ENCODE data around the gene PRKAR1B.
A peak's percentile ranks its signal among the peaks of the same experiment; 100 is the strongest.
"Not testable (repeated sequence)": the region's sequence is repeated elsewhere in the genome, so short reads cannot be mapped to it uniquely, and the experiment has no call there.

PRKAR1B gene

DNA sequence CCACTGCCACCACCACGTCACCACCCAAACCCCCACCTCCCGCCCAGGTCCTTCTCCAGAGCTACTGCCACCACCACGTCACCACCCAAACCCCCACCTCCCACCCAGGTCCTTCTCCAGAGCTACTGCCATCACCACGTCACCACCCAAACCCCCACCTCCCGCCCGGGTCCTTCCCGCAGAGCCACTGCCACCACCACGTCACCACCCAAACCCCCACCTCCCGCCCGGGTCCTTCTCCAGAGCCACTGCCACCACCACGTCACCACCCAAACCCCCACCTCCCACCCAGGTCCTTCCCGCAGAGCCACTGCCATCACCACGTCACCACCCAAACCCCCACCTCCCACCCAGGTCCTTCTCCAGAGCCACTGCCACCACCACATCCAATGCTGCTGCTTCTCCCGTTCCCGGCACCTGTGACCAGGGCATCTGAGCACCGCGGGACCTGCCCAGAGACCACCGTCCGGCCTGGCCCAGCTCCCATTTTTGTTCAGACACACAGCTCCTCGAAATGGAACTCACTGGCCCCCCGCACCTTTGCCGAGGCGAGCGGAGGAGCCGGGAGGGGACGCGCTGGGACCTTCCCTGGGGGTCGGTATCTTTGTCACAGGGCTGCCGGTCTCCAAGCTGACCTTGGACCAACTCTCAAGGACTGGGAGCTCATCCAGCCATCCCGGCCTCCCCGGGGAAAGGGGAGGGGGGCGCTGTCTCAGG lies 174.8 kb downstream of the PRKAR1B start:
- not testable (repeated sequence) for H3K9ac ChIP-seq (ENCODE audit: low read length); H4K91ac ChIP-seq (ENCODE audit: low read length); H2BK12ac ChIP-seq (ENCODE audit: low read length in 2 of 2); H3K4me3 ChIP-seq (ENCODE audit: insufficient read depth in 1 of 2, low read depth in 1 of 2, low read length in 2 of 2); H2BK5ac ChIP-seq (ENCODE audit: low read depth, low read length, poor library complexity, severe bottlenecking); H2BK120ac ChIP-seq (ENCODE audit: low read depth, low read length); H3K27ac ChIP-seq (ENCODE audit: low read length, poor library complexity, severe bottlenecking); DNase-seq; H4K8ac ChIP-seq (ENCODE audit: low read length); H2BK15ac ChIP-seq (ENCODE audit: low read depth, poor library complexity, severe bottlenecking); H2AFZ ChIP-seq (ENCODE audit: low read depth, low read length); H3K23ac ChIP-seq (ENCODE audit: low read length in 2 of 2); H2AK5ac ChIP-seq (ENCODE audit: low read length, severe bottlenecking); H3K18ac ChIP-seq (ENCODE audit: low read depth in 1 of 2, low read length in 2 of 2); H3K4ac ChIP-seq (ENCODE audit: low read depth in 1 of 2, low read length in 2 of 2); H3K79me1 ChIP-seq (replicated peaks; ENCODE audit: low read length, poor library complexity, severe bottlenecking); H3K4me2 ChIP-seq (ENCODE audit: low read length, poor library complexity, severe bottlenecking); H3K9me3 ChIP-seq (ENCODE audit: control insufficient read depth, low read length); H3K14ac ChIP-seq (ENCODE audit: low read length in 2 of 2)
- 87% methylated on average over 32 of the region's 32 CpGs for WGBS
- H3K36me3 ChIP-seq (ENCODE audit: control insufficient read depth in 1 of 2, insufficient read depth in 2 of 2, low read depth in 1 of 2, low read length in 2 of 2): peaks cover 0 to 14% of the 10 kb centered on the region in 2 experiments
- peaks cover 11% of the 10 kb centered on the region for H3K4me1 ChIP-seq (ENCODE audit: control insufficient read depth, insufficient read depth, low read depth, low read length)
- H3K27me3 ChIP-seq (ENCODE audit: control insufficient read depth in 1 of 2, insufficient read depth in 1 of 2, low read length in 2 of 2): peaks cover 0 to 23% of the 10 kb centered on the region in 2 experiments

DNA sequence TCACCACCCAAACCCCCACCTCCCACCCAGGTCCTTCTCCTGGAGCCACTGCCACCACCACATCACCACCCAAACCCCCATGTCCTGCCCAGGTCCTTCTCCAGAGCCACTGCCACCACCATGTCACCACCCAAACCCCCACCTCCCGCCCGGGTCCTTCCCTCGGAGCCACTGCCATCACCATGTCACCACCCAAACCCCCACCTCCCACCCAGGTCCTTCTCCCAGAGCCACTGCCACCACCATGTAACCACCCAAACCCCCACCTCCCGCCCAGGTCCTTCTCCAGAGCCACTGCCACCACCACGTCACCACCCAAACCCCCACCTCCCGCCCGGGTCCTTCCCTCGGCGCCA lies 175.5 kb downstream of the PRKAR1B start:
- not testable (repeated sequence) for H2AK5ac ChIP-seq (ENCODE audit: low read length, severe bottlenecking); H3K14ac ChIP-seq (ENCODE audit: low read length in 2 of 2); H3K18ac ChIP-seq (ENCODE audit: low read depth in 1 of 2, low read length in 2 of 2); H3K9ac ChIP-seq (ENCODE audit: low read length); H3K23ac ChIP-seq (ENCODE audit: low read length in 2 of 2); H3K27ac ChIP-seq (ENCODE audit: low read length, poor library complexity, severe bottlenecking); H2AFZ ChIP-seq (ENCODE audit: low read depth, low read length); H3K79me1 ChIP-seq (replicated peaks; ENCODE audit: low read length, poor library complexity, severe bottlenecking); H4K8ac ChIP-seq (ENCODE audit: low read length); H2BK15ac ChIP-seq (ENCODE audit: low read depth, poor library complexity, severe bottlenecking); H3K4ac ChIP-seq (ENCODE audit: low read depth in 1 of 2, low read length in 2 of 2); H3K9me3 ChIP-seq (ENCODE audit: control insufficient read depth, low read length); DNase-seq; H2BK120ac ChIP-seq (ENCODE audit: low read depth, low read length); H2BK5ac ChIP-seq (ENCODE audit: low read depth, low read length, poor library complexity, severe bottlenecking); H3K4me2 ChIP-seq (ENCODE audit: low read length, poor library complexity, severe bottlenecking); H2BK12ac ChIP-seq (ENCODE audit: low read length in 2 of 2); H3K4me3 ChIP-seq (ENCODE audit: insufficient read depth in 1 of 2, low read depth in 1 of 2, low read length in 2 of 2)
- 94% methylated on average over 8 of the region's 9 CpGs for WGBS
- peak overlapping the region; percentile 43 for H4K91ac ChIP-seq (ENCODE audit: low read length)
- peaks cover 0 to 14% of the 10 kb centered on the region in 2 experiments for H3K36me3 ChIP-seq (ENCODE audit: control insufficient read depth in 1 of 2, insufficient read depth in 2 of 2, low read depth in 1 of 2, low read length in 2 of 2)
- H3K27me3 ChIP-seq (ENCODE audit: control insufficient read depth in 1 of 2, insufficient read depth in 1 of 2, low read length in 2 of 2): peaks cover 0 to 18% of the 10 kb centered on the region in 2 experiments
- H3K4me1 ChIP-seq (ENCODE audit: control insufficient read depth, insufficient read depth, low read depth, low read length): peaks cover 11% of the 10 kb centered on the region

GRCh38 chr7:550881-551614 lies 176.0 kb downstream of the PRKAR1B start:
- 94% methylated on average over 19 of the region's 19 CpGs for WGBS
- Histone ChIP-seq H3K9me3 (ENCODE audit: control insufficient read depth, low read length) (no peaks in the 10 kb centered on the region), H3K9ac (ENCODE audit: low read length) (no peak overlapping the region), H3K27ac (ENCODE audit: low read length, poor library complexity, severe bottlenecking) (no peak overlapping the region), H3K36me3 (ENCODE audit: control insufficient read depth in 1 of 2, insufficient read depth in 2 of 2, low read depth in 1 of 2, low read length in 2 of 2) (peaks cover 0 to 14% of the 10 kb centered on the region in 2 experiments), H3K23ac (ENCODE audit: low read length in 2 of 2) (no peak overlapping the region), H2BK15ac (ENCODE audit: low read depth, poor library complexity, severe bottlenecking) (no peak overlapping the region), H2AK5ac (ENCODE audit: low read length, severe bottlenecking) (no peak overlapping the region), H3K27me3 (ENCODE audit: control insufficient read depth in 1 of 2, insufficient read depth in 1 of 2, low read length in 2 of 2) (peaks cover 0 to 14% of the 10 kb centered on the region in 2 experiments), H4K8ac (ENCODE audit: low read length) (no peak overlapping the region), H3K4me3 (ENCODE audit: insufficient read depth in 1 of 2, low read depth in 1 of 2, low read length in 2 of 2) (no peak overlapping the region), H4K91ac (ENCODE audit: low read length) (no peak overlapping the region), H3K18ac (ENCODE audit: low read depth in 1 of 2, low read length in 2 of 2) (no peak overlapping the region), H2BK5ac (ENCODE audit: low read depth, low read length, poor library complexity, severe bottlenecking) (no peak overlapping the region), H2AFZ (ENCODE audit: low read depth, low read length) (no peak overlapping the region), H2BK12ac (ENCODE audit: low read length in 2 of 2) (no peak overlapping the region), H3K14ac (ENCODE audit: low read length in 2 of 2) (no peak overlapping the region), H3K4ac (ENCODE audit: low read depth in 1 of 2, low read length in 2 of 2) (no peak overlapping the region), H3K4me2 (ENCODE audit: low read length, poor library complexity, severe bottlenecking) (no peak overlapping the region), H3K79me1 (replicated peaks; ENCODE audit: low read length, poor library complexity, severe bottlenecking) (no peaks in the 10 kb centered on the region), H2BK120ac (ENCODE audit: low read depth, low read length) (no peak overlapping the region), H3K4me1 (ENCODE audit: control insufficient read depth, insufficient read depth, low read depth, low read length) (peaks cover 11% of the 10 kb centered on the region)
- no peak for DNase-seq

DNA sequence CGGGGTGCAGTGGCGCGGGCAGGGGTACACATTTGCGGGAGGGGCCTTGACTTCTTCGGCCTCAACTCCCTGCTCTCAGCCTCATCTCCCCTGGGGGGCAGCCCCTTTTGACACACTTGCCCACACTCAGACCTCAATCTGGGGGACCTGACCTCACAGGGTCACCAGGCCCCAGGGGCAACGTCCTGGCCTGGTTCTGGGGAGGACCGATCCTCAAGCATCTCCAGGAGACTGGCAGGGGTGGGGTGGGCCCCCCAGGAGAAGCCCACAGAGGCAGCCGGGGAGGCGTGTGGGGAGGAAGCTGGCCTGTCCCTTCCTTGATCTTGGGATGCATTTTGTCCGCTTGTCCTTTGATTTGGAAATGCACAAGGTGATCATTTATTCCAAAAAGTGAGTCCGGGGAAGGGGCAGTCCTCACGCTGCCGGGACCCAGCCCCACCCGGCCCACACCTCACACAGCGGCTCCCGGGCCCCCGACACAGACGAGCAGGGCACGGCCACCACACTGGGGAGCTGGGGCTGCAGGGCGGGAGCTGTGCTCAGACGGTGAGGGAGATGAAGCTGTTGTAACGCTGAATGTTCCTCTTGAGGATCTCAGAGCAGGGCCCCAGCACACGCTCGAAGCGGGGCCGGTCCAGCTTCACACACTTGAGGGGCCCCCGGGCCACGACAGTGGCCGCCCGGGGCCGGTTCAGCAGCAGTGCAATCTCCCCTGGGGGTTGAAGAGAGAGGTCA lies 177.0 kb downstream of the PRKAR1B start:
- Histone ChIP-seq H3K9me3 (ENCODE audit: control insufficient read depth, low read length) (no peaks in the 10 kb centered on the region), H2AK5ac (ENCODE audit: low read length, severe bottlenecking) (no peak overlapping the region), H3K27ac (ENCODE audit: low read length, poor library complexity, severe bottlenecking) (no peak overlapping the region), H2AFZ (ENCODE audit: low read depth, low read length) (no peak overlapping the region), H3K36me3 (ENCODE audit: control insufficient read depth in 1 of 2, insufficient read depth in 2 of 2, low read depth in 1 of 2, low read length in 2 of 2) (peaks cover 0 to 14% of the 10 kb centered on the region in 2 experiments), H3K4me3 (ENCODE audit: insufficient read depth in 1 of 2, low read depth in 1 of 2, low read length in 2 of 2) (no peak overlapping the region), H4K91ac (ENCODE audit: low read length) (no peak overlapping the region), H3K4ac (ENCODE audit: low read depth in 1 of 2, low read length in 2 of 2) (no peak overlapping the region), H3K14ac (ENCODE audit: low read length in 2 of 2) (no peak overlapping the region), H3K4me1 (ENCODE audit: control insufficient read depth, insufficient read depth, low read depth, low read length) (peaks cover 11% of the 10 kb centered on the region), H3K18ac (ENCODE audit: low read depth in 1 of 2, low read length in 2 of 2) (no peak overlapping the region), H3K79me1 (replicated peaks; ENCODE audit: low read length, poor library complexity, severe bottlenecking) (no peaks in the 10 kb centered on the region), H2BK5ac (ENCODE audit: low read depth, low read length, poor library complexity, severe bottlenecking) (no peak overlapping the region), H2BK12ac (ENCODE audit: low read length in 2 of 2) (no peak overlapping the region), H3K27me3 (ENCODE audit: control insufficient read depth in 1 of 2, insufficient read depth in 1 of 2, low read length in 2 of 2) (peaks cover 0 to 5% of the 10 kb centered on the region in 2 experiments), H4K8ac (ENCODE audit: low read length) (no peak overlapping the region), H2BK120ac (ENCODE audit: low read depth, low read length) (no peak overlapping the region), H2BK15ac (ENCODE audit: low read depth, poor library complexity, severe bottlenecking) (no peak overlapping the region), H3K4me2 (ENCODE audit: low read length, poor library complexity, severe bottlenecking) (no peak overlapping the region), H3K23ac (ENCODE audit: low read length in 2 of 2) (no peak overlapping the region), H3K9ac (ENCODE audit: low read length) (no peak overlapping the region)
- WGBS: 94% methylated on average over 31 of the region's 31 CpGs
- no peak for DNase-seq
